GM18868 (cell line): ENCODE data around the gene LRRC74A.

Experiments
- ATAC-seq: cut with Tn5 transposase; IDR thresholded peaks from one replicate; pipeline ENCODE4 v1.9.1; 2021; ENCODE audit warnings: mild to moderate bottlenecking, moderate library complexity; ENCODE audit not compliant: unreplicated experiment

LRRC74A gene

GRCh38 chr14:76918256-76918781 lies 92.1 kb downstream of the LRRC74A start:
- no peak for ATAC-seq

- no peak for ATAC-seq
Observed at GRCh38 chr14:76918782-76919394, 92.7 kb downstream of the LRRC74A start.
